HEK293 (cell line): ENCODE results near the gene ESPL1.
A peak's percentile ranks its signal among the peaks of the same experiment; 100 is the strongest.

Experiments used
- HOXA7 ChIP-seq: sonication (generic); formaldehyde crosslinking; IDR thresholded peaks from 2 replicates; pipeline ENCODE4 v1.8.1; 2022; ENCODE audit warnings: missing genetic modification reagents, borderline replicate concordance
- KLF8 ChIP-seq: fragments of 450-650 bp; formaldehyde crosslinking; IDR thresholded peaks from 2 replicates; pipeline ENCODE4 v1.5.1; 2016; ENCODE audit warnings: missing biosample characterization, missing genetic modification characterization
- MEIS1 ChIP-seq: sonication (generic); formaldehyde crosslinking; IDR thresholded peaks from 2 replicates; pipeline ENCODE4 v1.8.1; 2022; ENCODE audit warnings: missing genetic modification reagents, mild to moderate bottlenecking, borderline replicate concordance
- SALL2 ChIP-seq: fragments of 450-650 bp; formaldehyde crosslinking; IDR thresholded peaks from 2 replicates; pipeline ENCODE4 v1.5.0; 2017; ENCODE audit warnings: missing biosample characterization, mild to moderate bottlenecking, missing genetic modification characterization, borderline replicate concordance
- YY2 ChIP-seq: fragments of 450-650 bp; formaldehyde crosslinking; IDR thresholded peaks from 2 replicates; pipeline ENCODE4 v1.5.1; 2016; ENCODE audit warnings: missing biosample characterization, missing genetic modification characterization
- ZBTB8A ChIP-seq: fragments of 450-650 bp; formaldehyde crosslinking; IDR thresholded peaks from 2 replicates; pipeline ENCODE4 v1.5.1; 2016; ENCODE audit warnings: missing biosample characterization, missing genetic modification characterization
- ZFP69B ChIP-seq: fragments of 450-650 bp; formaldehyde crosslinking; IDR thresholded peaks from 2 replicates; pipeline ENCODE4 v1.5.1; 2016; ENCODE audit warnings: missing biosample characterization, missing genetic modification characterization
- ZNF112 ChIP-seq: fragments of 450-650 bp; formaldehyde crosslinking; IDR thresholded peaks from 2 replicates; pipeline ENCODE4 v1.5.0; 2017; ENCODE audit warnings: missing biosample characterization, missing genetic modification characterization
- ZNF146 ChIP-seq: fragments of 450-650 bp; formaldehyde crosslinking; IDR thresholded peaks from 2 replicates; pipeline ENCODE4 v1.5.1; 2016; ENCODE audit warnings: missing biosample characterization, missing genetic modification characterization
- ZNF311 ChIP-seq: fragments of 450-650 bp; formaldehyde crosslinking; IDR thresholded peaks from 2 replicates; pipeline ENCODE4 v1.5.1; 2017; ENCODE audit warnings: missing biosample characterization, missing genetic modification characterization, borderline replicate concordance
- ZNF335 ChIP-seq: fragments of 450-650 bp; formaldehyde crosslinking; conservative IDR thresholded peaks from 2 replicates; pipeline ENCODE4 v1.5.1; 2016; ENCODE audit warnings: missing biosample characterization, missing genetic modification characterization
- ZNF558 ChIP-seq: fragments of 450-650 bp; formaldehyde crosslinking; IDR thresholded peaks from 2 replicates; pipeline ENCODE4 v1.5.1; 2016; ENCODE audit warnings: missing biosample characterization, missing genetic modification characterization
- ZNF571 ChIP-seq: fragments of 450-650 bp; formaldehyde crosslinking; IDR thresholded peaks from 2 replicates; pipeline ENCODE4 v1.5.0; 2017; ENCODE audit warnings: missing biosample characterization, missing genetic modification characterization
- ZNF623 ChIP-seq: fragments of 450-650 bp; formaldehyde crosslinking; IDR thresholded peaks from 2 replicates; pipeline ENCODE4 v1.5.1; 2016; ENCODE audit warnings: missing biosample characterization, missing genetic modification characterization
- ZNF629 ChIP-seq: fragments of 450-650 bp; formaldehyde crosslinking; IDR thresholded peaks from 2 replicates; pipeline ENCODE4 v1.5.1; 2017; ENCODE audit warnings: missing biosample characterization, missing genetic modification characterization
- ZXDB ChIP-seq: fragments of 450-650 bp; formaldehyde crosslinking; IDR thresholded peaks from 2 replicates; pipeline ENCODE4 v1.5.1; 2016; ENCODE audit warnings: missing biosample characterization, missing genetic modification characterization
- TF ChIP-seq, protein P1 (sequence below): fragments of 450-650 bp; formaldehyde crosslinking; conservative IDR thresholded peaks from 2 replicates; pipeline ENCODE4 v1.5.1; 2016; ENCODE audit warnings: low read depth, missing biosample characterization, missing genetic modification characterization
- TF ChIP-seq, protein P2 (sequence below): fragments of 450-650 bp; formaldehyde crosslinking; IDR thresholded peaks from 2 replicates; pipeline ENCODE4 v1.5.1; 2017; ENCODE audit warnings: missing biosample characterization, mild to moderate bottlenecking, missing genetic modification characterization, moderate library complexity
- TF ChIP-seq, protein P3 (sequence below): fragments of 450-650 bp; formaldehyde crosslinking; conservative IDR thresholded peaks from 2 replicates; pipeline ENCODE4 v1.5.1; 2016; ENCODE audit warnings: low read depth, missing biosample characterization, missing genetic modification characterization
- TF ChIP-seq, protein P4 (sequence below): fragments of 450-650 bp; formaldehyde crosslinking; IDR thresholded peaks from 2 replicates; pipeline ENCODE4 v1.5.1; 2017; ENCODE audit warnings: missing biosample characterization, missing genetic modification characterization
- TF ChIP-seq, protein P5 (sequence below): fragments of 450-650 bp; formaldehyde crosslinking; IDR thresholded peaks from 2 replicates; pipeline ENCODE4 v1.5.1; 2016; ENCODE audit warnings: missing biosample characterization, missing genetic modification characterization
- TF ChIP-seq, protein P6 (sequence below): fragments of 450-650 bp; formaldehyde crosslinking; IDR thresholded peaks from 2 replicates; pipeline ENCODE4 v1.5.1; 2016; ENCODE audit warnings: missing biosample characterization, missing genetic modification characterization
- TF ChIP-seq, protein P7 (sequence below): fragments of 450-650 bp; formaldehyde crosslinking; IDR thresholded peaks from 2 replicates; pipeline ENCODE4 v1.5.1; 2016; ENCODE audit warnings: missing biosample characterization, missing genetic modification characterization

ESPL1 gene

DNA sequence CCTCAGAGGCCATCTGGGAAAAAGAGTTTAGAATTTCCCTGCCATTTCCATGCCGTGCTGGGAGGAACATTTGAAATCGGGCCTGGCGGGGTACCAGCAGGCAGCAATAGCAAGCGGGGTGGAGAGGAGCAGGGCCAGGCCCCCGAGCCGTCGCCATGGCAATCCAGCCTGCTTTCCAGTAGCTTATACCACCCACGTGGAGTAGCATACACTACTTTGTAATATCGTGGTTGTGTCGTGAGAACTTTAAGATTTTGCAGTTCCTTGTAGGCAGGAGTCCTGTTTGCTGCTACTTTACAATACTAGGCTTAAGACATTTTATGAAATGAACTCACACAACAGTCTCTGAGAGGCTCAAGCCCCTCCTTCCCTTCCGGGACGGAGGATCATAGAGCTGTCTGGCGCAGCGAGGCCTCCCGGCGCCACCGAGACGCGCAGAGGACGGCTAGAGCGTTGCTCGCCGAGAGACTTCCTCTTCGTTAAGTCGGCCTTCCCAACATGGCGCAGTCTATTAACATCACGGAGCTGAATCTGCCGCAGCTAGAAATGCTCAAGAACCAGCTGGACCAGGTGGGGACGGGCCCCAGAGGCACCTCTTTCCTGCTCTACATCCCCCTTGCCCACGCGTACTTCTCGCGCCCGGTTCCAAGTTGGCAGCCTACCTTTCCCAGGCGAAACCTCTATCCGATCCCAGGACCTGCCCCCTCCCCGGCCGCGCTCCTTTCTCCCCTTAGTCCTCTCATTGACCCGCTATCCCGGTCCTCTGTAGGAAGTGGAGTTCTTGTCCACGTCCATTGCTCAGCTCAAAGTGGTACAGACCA lies 27.2 kb downstream of the ESPL1 start, which contains the start of gene PFDN5 (continued):
- TF ChIP-seq, protein P1, sequence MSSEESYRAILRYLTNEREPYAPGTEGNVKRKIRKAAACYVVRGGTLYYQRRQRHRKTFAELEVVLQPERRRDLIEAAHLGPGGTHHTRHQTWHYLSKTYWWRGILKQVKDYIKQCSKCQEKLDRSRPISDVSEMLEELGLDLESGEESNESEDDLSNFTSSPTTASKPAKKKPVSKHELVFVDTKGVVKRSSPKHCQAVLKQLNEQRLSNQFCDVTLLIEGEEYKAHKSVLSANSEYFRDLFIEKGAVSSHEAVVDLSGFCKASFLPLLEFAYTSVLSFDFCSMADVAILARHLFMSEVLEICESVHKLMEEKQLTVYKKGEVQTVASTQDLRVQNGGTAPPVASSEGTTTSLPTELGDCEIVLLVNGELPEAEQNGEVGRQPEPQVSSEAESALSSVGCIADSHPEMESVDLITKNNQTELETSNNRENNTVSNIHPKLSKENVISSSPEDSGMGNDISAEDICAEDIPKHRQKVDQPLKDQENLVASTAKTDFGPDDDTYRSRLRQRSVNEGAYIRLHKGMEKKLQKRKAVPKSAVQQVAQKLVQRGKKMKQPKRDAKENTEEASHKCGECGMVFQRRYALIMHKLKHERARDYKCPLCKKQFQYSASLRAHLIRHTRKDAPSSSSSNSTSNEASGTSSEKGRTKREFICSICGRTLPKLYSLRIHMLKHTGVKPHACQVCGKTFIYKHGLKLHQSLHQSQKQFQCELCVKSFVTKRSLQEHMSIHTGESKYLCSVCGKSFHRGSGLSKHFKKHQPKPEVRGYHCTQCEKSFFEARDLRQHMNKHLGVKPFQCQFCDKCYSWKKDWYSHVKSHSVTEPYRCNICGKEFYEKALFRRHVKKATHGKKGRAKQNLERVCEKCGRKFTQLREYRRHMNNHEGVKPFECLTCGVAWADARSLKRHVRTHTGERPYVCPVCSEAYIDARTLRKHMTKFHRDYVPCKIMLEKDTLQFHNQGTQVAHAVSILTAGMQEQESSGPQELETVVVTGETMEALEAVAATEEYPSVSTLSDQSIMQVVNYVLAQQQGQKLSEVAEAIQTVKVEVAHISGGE (tag by site-specific recombination) = peak; percentile 70
- no peak for TF ChIP-seq SALL2 (tag by site-specific recombination)
- TF ChIP-seq ZNF311 (tag by site-specific recombination) = no peak
- TF ChIP-seq, protein P2, sequence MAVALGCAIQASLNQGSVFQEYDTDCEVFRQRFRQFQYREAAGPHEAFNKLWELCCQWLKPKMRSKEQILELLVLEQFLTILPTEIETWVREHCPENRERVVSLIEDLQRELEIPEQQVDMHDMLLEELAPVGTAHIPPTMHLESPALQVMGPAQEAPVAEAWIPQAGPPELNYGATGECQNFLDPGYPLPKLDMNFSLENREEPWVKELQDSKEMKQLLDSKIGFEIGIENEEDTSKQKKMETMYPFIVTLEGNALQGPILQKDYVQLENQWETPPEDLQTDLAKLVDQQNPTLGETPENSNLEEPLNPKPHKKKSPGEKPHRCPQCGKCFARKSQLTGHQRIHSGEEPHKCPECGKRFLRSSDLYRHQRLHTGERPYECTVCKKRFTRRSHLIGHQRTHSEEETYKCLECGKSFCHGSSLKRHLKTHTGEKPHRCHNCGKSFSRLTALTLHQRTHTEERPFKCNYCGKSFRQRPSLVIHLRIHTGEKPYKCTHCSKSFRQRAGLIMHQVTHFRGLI (tag by site-specific recombination) = no peak
- TF ChIP-seq MEIS1 (CRISPR knock-in tag) = no peak
- no peak; the same call in 1 of the 2 replicates for TF ChIP-seq ZNF623 (tag by site-specific recombination)
- peak; percentile 94 for TF ChIP-seq ZNF335 (tag by site-specific recombination)
- TF ChIP-seq, protein P3, sequence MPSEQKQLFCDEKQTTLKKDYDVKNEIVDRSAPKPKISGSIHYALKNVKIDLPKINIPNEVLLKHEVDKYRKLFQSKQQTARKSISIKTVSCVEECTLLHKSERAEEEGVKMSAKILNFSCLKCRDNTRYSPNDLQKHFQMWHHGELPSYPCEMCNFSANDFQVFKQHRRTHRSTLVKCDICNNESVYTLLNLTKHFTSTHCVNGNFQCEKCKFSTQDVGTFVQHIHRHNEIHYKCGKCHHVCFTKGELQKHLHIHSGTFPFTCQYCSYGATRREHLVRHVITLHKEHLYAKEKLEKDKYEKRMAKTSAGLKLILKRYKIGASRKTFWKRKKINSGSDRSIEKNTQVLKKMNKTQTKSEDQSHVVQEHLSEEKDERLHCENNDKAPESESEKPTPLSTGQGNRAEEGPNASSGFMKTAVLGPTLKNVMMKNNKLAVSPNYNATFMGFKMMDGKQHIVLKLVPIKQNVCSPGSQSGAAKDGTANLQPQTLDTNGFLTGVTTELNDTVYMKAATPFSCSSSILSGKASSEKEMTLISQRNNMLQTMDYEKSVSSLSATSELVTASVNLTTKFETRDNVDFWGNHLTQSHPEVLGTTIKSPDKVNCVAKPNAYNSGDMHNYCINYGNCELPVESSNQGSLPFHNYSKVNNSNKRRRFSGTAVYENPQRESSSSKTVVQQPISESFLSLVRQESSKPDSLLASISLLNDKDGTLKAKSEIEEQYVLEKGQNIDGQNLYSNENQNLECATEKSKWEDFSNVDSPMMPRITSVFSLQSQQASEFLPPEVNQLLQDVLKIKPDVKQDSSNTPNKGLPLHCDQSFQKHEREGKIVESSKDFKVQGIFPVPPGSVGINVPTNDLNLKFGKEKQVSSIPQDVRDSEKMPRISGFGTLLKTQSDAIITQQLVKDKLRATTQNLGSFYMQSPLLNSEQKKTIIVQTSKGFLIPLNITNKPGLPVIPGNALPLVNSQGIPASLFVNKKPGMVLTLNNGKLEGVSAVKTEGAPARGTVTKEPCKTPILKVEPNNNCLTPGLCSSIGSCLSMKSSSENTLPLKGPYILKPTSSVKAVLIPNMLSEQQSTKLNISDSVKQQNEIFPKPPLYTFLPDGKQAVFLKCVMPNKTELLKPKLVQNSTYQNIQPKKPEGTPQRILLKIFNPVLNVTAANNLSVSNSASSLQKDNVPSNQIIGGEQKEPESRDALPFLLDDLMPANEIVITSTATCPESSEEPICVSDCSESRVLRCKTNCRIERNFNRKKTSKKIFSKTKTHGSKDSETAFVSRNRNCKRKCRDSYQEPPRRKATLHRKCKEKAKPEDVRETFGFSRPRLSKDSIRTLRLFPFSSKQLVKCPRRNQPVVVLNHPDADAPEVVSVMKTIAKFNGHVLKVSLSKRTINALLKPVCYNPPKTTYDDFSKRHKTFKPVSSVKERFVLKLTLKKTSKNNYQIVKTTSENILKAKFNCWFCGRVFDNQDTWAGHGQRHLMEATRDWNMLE (tag by site-specific recombination) = peak; percentile 83
- peak; percentile 78 for TF ChIP-seq ZNF629 (tag by site-specific recombination)
- TF ChIP-seq, protein P4, sequence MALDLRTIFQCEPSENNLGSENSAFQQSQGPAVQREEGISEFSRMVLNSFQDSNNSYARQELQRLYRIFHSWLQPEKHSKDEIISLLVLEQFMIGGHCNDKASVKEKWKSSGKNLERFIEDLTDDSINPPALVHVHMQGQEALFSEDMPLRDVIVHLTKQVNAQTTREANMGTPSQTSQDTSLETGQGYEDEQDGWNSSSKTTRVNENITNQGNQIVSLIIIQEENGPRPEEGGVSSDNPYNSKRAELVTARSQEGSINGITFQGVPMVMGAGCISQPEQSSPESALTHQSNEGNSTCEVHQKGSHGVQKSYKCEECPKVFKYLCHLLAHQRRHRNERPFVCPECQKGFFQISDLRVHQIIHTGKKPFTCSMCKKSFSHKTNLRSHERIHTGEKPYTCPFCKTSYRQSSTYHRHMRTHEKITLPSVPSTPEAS (tag by site-specific recombination) = 0 out of 2 replicates have a peak, but pooled peaks have one; percentile 15
- TF ChIP-seq ZBTB8A (tag by site-specific recombination) = peak; percentile 26; the same call in 1 of the 2 replicates
- peak; percentile 90 for TF ChIP-seq YY2 (tag by site-specific recombination)
- no peak for TF ChIP-seq ZNF571 (tag by site-specific recombination)
- no peak for TF ChIP-seq ZNF112 (tag by site-specific recombination)
- no peak for TF ChIP-seq HOXA7
- peak; percentile 94 for TF ChIP-seq ZFP69B
- TF ChIP-seq, protein P5, sequence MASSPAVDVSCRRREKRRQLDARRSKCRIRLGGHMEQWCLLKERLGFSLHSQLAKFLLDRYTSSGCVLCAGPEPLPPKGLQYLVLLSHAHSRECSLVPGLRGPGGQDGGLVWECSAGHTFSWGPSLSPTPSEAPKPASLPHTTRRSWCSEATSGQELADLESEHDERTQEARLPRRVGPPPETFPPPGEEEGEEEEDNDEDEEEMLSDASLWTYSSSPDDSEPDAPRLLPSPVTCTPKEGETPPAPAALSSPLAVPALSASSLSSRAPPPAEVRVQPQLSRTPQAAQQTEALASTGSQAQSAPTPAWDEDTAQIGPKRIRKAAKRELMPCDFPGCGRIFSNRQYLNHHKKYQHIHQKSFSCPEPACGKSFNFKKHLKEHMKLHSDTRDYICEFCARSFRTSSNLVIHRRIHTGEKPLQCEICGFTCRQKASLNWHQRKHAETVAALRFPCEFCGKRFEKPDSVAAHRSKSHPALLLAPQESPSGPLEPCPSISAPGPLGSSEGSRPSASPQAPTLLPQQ (tag by site-specific recombination) = peak; percentile 97
- TF ChIP-seq ZXDB (tag by site-specific recombination) = peak; percentile 81
- TF ChIP-seq ZNF146 = peak; percentile 11; the same call in 1 of the 2 replicates
- TF ChIP-seq ZNF558 (tag by site-specific recombination) = no peak
- TF ChIP-seq, protein P6, sequence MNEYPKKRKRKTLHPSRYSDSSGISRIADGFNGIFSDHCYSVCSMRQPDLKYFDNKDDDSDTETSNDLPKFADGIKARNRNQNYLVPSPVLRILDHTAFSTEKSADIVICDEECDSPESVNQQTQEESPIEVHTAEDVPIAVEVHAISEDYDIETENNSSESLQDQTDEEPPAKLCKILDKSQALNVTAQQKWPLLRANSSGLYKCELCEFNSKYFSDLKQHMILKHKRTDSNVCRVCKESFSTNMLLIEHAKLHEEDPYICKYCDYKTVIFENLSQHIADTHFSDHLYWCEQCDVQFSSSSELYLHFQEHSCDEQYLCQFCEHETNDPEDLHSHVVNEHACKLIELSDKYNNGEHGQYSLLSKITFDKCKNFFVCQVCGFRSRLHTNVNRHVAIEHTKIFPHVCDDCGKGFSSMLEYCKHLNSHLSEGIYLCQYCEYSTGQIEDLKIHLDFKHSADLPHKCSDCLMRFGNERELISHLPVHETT (tag by site-specific recombination) = peak; percentile 91
- TF ChIP-seq, protein P7, sequence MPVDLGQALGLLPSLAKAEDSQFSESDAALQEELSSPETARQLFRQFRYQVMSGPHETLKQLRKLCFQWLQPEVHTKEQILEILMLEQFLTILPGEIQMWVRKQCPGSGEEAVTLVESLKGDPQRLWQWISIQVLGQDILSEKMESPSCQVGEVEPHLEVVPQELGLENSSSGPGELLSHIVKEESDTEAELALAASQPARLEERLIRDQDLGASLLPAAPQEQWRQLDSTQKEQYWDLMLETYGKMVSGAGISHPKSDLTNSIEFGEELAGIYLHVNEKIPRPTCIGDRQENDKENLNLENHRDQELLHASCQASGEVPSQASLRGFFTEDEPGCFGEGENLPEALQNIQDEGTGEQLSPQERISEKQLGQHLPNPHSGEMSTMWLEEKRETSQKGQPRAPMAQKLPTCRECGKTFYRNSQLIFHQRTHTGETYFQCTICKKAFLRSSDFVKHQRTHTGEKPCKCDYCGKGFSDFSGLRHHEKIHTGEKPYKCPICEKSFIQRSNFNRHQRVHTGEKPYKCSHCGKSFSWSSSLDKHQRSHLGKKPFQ (tag by site-specific recombination) = no peak
- peak; percentile 60; the same call in 1 of the 2 replicates for TF ChIP-seq KLF8 (tag by site-specific recombination)
